ENCODE results near the gene BMPR1B. TPM values are rescaled to one million over a fixed set of nuclear protein-coding genes. Genes with fewer than 3 reads are reported as not detected.

Gene BMPR1B
- total RNA-seq, 1 donor from 2014 or later: not detected

DNA sequence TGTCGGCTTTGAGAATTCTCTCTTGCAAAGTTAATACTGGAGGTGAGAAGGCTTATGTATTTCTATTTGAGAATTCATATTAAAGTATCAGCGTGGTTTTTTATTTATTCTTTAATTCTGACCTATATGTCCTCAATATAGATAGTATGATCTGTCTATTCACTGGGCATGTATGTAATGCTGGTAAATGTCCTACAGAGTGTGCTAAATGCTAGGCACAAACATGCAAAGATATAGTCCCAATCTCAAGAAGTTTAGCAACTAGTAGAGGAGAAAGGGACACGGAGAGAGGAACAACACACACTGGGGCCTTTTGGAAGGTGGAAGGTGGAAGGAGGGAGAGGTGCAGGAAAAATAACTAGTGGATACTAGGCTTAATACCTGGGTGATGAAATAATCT is 11.0 kb upstream of the BMPR1B start:
- ChIA-PET POLR2A (no interaction called here), CTCF (no interaction called here)
- ATAC-seq (ENCODE audit: low read depth): no peak
- H3K27me3 Mint-ChIP-seq: peaks cover 6% of the 10 kb centered on the region
- H3K9me3 Mint-ChIP-seq: no peaks in the 10 kb centered on the region
- intact Hi-C loops (cut with micrococcal nuclease): no loop called here
- no peak for DNase-seq
- no peaks in the 10 kb centered on the region for H3K4me1 Mint-ChIP-seq
- no peaks in the 10 kb centered on the region for H3K36me3 Mint-ChIP-seq (ENCODE audit: low read depth)
- H3K4me3 Mint-ChIP-seq: no peak overlapping the region
- TF ChIP-seq, protein P1, sequence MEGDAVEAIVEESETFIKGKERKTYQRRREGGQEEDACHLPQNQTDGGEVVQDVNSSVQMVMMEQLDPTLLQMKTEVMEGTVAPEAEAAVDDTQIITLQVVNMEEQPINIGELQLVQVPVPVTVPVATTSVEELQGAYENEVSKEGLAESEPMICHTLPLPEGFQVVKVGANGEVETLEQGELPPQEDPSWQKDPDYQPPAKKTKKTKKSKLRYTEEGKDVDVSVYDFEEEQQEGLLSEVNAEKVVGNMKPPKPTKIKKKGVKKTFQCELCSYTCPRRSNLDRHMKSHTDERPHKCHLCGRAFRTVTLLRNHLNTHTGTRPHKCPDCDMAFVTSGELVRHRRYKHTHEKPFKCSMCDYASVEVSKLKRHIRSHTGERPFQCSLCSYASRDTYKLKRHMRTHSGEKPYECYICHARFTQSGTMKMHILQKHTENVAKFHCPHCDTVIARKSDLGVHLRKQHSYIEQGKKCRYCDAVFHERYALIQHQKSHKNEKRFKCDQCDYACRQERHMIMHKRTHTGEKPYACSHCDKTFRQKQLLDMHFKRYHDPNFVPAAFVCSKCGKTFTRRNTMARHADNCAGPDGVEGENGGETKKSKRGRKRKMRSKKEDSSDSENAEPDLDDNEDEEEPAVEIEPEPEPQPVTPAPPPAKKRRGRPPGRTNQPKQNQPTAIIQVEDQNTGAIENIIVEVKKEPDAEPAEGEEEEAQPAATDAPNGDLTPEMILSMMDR (IDR thresholded peaks at IDR 0.05): no peak
- no peak overlapping the region for H3K27ac Mint-ChIP-seq

DNA sequence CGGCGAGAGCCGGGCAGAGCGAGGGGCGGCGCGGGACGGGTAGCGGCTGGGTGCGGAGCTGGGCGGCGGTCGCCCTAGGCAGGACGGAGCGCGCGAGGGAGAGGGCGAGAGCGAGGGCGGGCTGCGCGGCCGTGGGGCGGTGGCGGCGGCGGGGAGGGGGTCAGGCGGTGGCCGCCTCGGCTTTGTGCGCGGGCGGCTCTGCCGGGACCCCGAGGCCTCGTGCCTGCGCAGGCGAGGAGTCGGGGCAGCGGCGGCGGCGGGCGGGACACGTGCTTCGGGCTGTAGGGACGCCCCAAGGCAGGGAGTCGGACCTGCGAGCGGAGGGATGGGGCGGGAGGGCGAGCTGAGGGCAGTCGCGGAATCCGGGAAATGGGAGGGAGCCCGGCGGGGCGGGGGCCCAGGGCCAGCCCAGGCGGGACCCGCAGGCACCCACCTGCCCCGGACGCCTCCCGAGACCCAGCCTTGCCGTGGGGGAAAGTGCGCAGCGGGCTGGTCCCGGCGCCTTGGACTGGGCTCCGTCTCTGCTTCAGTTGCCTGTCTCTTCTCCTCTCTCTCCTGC is 465 bp downstream of the BMPR1B start:
- Mint-ChIP-seq H3K4me1 (peaks cover 11% of the 10 kb centered on the region), H3K4me3 (peak overlapping the region; percentile 44), H3K36me3 (ENCODE audit: low read depth) (no peaks in the 10 kb centered on the region), H3K27ac (no peak overlapping the region), H3K27me3 (peaks cover 54% of the 10 kb centered on the region), H3K9me3 (no peaks in the 10 kb centered on the region)
- CTCF ChIA-PET: no interaction called here
- POLR2A ChIA-PET: no interaction called here
- TF ChIP-seq, protein P1 (IDR thresholded peaks at IDR 0.05): no peak
- intact Hi-C loops (cut with micrococcal nuclease): no loop called here
- DNase-seq (no peak), ATAC-seq (ENCODE audit: low read depth) (no peak)

DNA sequence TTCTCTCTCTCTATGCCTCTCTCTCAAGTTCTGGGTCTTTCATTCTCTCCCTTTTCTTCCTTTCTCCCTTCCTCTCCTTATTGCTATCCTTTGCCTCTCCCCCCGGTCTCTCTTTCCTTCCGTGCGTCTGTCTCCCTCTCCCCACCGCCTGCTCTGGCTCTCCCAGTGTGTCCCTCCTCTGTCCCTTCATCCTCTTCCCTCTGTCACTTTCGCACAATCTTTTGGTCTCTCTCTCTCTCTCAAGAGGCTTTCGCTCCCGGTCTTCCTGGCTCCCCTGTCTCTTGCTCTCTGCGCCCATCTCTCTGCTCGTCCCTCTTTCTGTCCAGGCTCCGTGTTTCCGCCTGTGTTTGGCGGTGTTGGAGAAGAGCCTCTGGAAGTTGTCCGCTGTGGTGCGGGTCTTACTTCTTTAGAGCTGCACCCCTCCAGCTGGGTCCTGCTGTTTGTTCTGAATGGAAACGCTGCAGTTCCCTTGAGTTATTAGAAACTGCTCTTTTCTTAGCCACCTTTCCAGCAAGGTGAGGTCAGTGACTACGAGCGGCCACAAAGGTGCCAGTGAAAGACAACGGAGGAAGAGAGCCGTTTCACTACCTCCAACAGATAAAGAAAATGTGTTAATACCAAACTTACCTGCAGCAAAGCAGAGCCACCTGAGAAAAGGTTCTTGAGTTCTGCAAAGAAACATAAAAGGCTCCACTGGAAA is 1.1 kb downstream of the BMPR1B start:
- ATAC-seq (ENCODE audit: low read depth) (no peak), DNase-seq (no peak)
- Mint-ChIP-seq H3K4me1 (peaks cover 11% of the 10 kb centered on the region), H3K4me3 (peak overlapping the region; percentile 44), H3K27me3 (peaks cover 48% of the 10 kb centered on the region), H3K9me3 (no peaks in the 10 kb centered on the region), H3K27ac (no peak overlapping the region), H3K36me3 (ENCODE audit: low read depth) (no peaks in the 10 kb centered on the region)
- CTCF ChIA-PET: no interaction called here
- POLR2A ChIA-PET: no interaction called here
- TF ChIP-seq, protein P1 (IDR thresholded peaks at IDR 0.05): no peak
- intact Hi-C loops (cut with micrococcal nuclease): no loop called here

DNA sequence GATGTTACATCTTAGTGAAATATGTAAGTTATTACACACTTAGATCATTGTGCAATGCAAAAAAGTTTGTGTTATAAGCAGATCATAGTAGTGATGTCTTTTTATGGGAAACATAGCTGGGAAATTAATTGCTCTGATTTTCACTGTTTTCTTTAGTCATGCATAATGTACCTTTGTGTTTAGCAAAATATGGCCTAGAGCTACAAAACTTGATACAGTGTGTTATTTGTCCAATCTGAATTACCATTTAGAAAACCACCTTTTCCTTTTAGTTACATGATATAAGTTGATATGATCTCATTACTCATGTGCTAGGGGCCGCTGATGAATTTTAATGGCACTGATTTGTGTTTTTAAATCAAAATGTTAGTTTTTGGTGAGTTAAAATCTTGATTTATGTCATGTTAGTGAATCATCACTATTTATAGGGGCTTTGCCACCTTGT is 2.0 kb downstream of the BMPR1B start:
- Mint-ChIP-seq H3K27me3 (peaks cover 43% of the 10 kb centered on the region), H3K36me3 (ENCODE audit: low read depth) (no peaks in the 10 kb centered on the region), H3K4me3 (no peak overlapping the region), H3K9me3 (no peaks in the 10 kb centered on the region), H3K4me1 (peaks cover 11% of the 10 kb centered on the region), H3K27ac (no peak overlapping the region)
- intact Hi-C loops (cut with micrococcal nuclease): no loop called here
- TF ChIP-seq, protein P1 (IDR thresholded peaks at IDR 0.05): no peak
- ChIA-PET POLR2A (no interaction called here), CTCF (no interaction called here)
- ATAC-seq (ENCODE audit: low read depth): no peak
- DNase-seq: no peak

DNA sequence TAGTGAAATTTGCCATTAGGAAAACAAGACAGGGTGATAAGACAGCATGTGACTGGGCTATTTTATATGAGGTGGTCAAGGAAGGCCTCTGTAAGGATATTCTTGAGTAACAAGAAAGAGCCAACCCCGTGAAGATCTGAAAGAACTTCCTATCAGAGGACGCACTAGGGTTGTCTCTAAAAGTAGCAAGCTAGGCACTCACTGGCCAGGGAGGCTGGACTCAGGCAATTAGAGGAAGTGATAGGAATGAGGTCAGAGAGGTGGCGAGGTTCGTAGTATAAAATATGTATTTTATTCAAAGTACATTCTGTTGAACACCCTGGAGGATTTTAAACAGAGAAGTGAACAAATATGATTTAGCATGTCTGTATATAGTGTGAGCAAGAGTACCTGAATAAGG is 4.6 kb downstream of the BMPR1B start:
- CTCF ChIA-PET: no interaction called here
- ATAC-seq (ENCODE audit: low read depth) (no peak), DNase-seq (no peak)
- POLR2A ChIA-PET: no interaction called here
- Mint-ChIP-seq H3K27me3 (peaks cover 30% of the 10 kb centered on the region), H3K36me3 (ENCODE audit: low read depth) (no peaks in the 10 kb centered on the region), H3K4me1 (peaks cover 8% of the 10 kb centered on the region), H3K27ac (no peak overlapping the region), H3K4me3 (no peak overlapping the region), H3K9me3 (no peaks in the 10 kb centered on the region)
- intact Hi-C loops (cut with micrococcal nuclease): no loop called here
- TF ChIP-seq, protein P1 (IDR thresholded peaks at IDR 0.05): no peak
